CD8-positive, alpha-beta memory T cell (primary cell): ENCODE results near the gene PLCB2. TPM values are rescaled to one million over a fixed set of nuclear protein-coding genes. Genes with fewer than 3 reads are reported as not detected.

Experiments used
- CTCF ChIA-PET: fragments of 350-600 bp; sonication (Branson Sonifier 250); formaldehyde crosslinking; loops from one replicate; lab custom pipeline; 2021; ENCODE audit warnings: antibody characterized with exemption; lab: Charles Lee
- POLR2A ChIA-PET: fragments of 350-600 bp; sonication (Branson Sonifier 250); formaldehyde crosslinking; loops from one replicate; lab custom pipeline; 2021; ENCODE audit warnings: antibody characterized with exemption; lab: Charles Lee
- DNase-seq, 5 donors: peaks; one replicate each; pipeline versions ENCODE4 v3.0.0 to v3.0.0-alpha.2; 2020 to 2022; ENCODE audit warnings: mixed read lengths in 1 of 5
- H3K27ac ChIP-seq: one replicate; pipeline ENCODE4 v1.7.0; 2013; ENCODE audit warnings: low read depth, mild to moderate bottlenecking, low read length, moderate library complexity
- H3K27me3 ChIP-seq: 2 replicates; pipeline ENCODE4 v1.7.0; 2013; ENCODE audit warnings: low read length, mild to moderate bottlenecking; ENCODE audit not compliant: insufficient read depth, poor library complexity, severe bottlenecking
- H3K36me3 ChIP-seq: 2 replicates; pipeline ENCODE4 v1.7.0; 2013; ENCODE audit warnings: mild to moderate bottlenecking, low read length, moderate library complexity; ENCODE audit not compliant: insufficient read depth
- H3K4me1 ChIP-seq: 2 replicates; pipeline ENCODE4 v1.7.0; 2013; ENCODE audit warnings: mild to moderate bottlenecking, low read length, moderate library complexity; ENCODE audit not compliant: insufficient read depth
- H3K4me3 ChIP-seq: 2 replicates; pipeline ENCODE4 v1.7.0; 2013; ENCODE audit warnings: mild to moderate bottlenecking, low read length
- H3K9me3 ChIP-seq: 2 replicates; pipeline ENCODE4 v1.7.0; 2013; ENCODE audit warnings: mild to moderate bottlenecking, low read length
- H3K27ac Mint-ChIP-seq, 8 donors: one replicate each; pipeline ENCODE4 v1.8.0; 2020 to 2021; ENCODE audit warnings: mixed read lengths in 8 of 8, mild to moderate bottlenecking in 6 of 8, inconsistent platforms in 3 of 8, moderate library complexity in 3 of 8
- H3K27me3 Mint-ChIP-seq, 2 donors: one replicate each; pipeline ENCODE4 v1.8.0; 2020 to 2021; ENCODE audit warnings: mixed read lengths in 2 of 2, mild to moderate bottlenecking in 1 of 2, moderate library complexity in 1 of 2
- H3K36me3 Mint-ChIP-seq, 3 donors: one replicate each; pipeline ENCODE4 v1.8.0; 2020 to 2021; ENCODE audit warnings: mixed read lengths in 3 of 3, inconsistent platforms in 1 of 3, mild to moderate bottlenecking in 1 of 3
- H3K4me1 Mint-ChIP-seq, 3 donors: one replicate each; pipeline ENCODE4 v1.8.0; 2020 to 2021; ENCODE audit warnings: mixed read lengths in 3 of 3, inconsistent platforms in 1 of 3, mild to moderate bottlenecking in 1 of 3
- H3K4me3 Mint-ChIP-seq, 7 donors: one replicate each; pipeline ENCODE4 v1.8.0; 2020 to 2021; ENCODE audit warnings: mixed read lengths in 7 of 7, mild to moderate bottlenecking in 6 of 7, moderate library complexity in 4 of 7, inconsistent platforms in 2 of 7
- H3K9me3 Mint-ChIP-seq, 5 donors: one replicate each; pipeline ENCODE4 v1.8.0; 2020 to 2022; ENCODE audit warnings: mixed read lengths in 5 of 5, mild to moderate bottlenecking in 3 of 5, moderate library complexity in 2 of 5, inconsistent platforms in 1 of 5
- polyA plus RNA-seq: library from polyadenylated mRNA; unstranded; fragments of 300-500 nt; fragmentation: Illumina TruSeq; gene quantifications from one replicate; pipeline ENCODE4 v1.2.3, GENCODE V29; 2021
- total RNA-seq, 2 experiments: library from RNA; stranded (reverse); gene quantifications; one replicate each; pipeline ENCODE4 v1.2.3, GENCODE V29; 2021

PLCB2 gene
- total and polyA plus RNA-seq, 3 experiments from 2014 or later: 34.8 to 57.7 (median 57.3) TPM

GRCh38 chr15:40305281-40305680, 2.5 kb downstream of the PLCB2 start:
- ChIA-PET CTCF (interaction anchor here (1.3 to 3.8 kb wide), 5 partner anchors 17 to 88 kb away, joined by 3 to 25 read pairs (median 9); partner anchors contain the start of gene INAFM2), POLR2A (interaction anchor here (0.7 kb wide), 1 partner anchor 161 kb away, joined by 4 read pairs; no protein-coding TSS in a partner anchor)
- peak overlapping the region in 3 of 8 donors; percentile 46 to 92 (median 77) for H3K27ac Mint-ChIP-seq
- H3K27me3 Mint-ChIP-seq: no peaks in the 10 kb centered on the region
- Histone ChIP-seq H3K4me1 (peaks cover 37% of the 10 kb centered on the region), H3K4me3 (no peak overlapping the region), H3K27me3 (no peaks in the 10 kb centered on the region), H3K36me3 (peaks cover 7% of the 10 kb centered on the region), H3K9me3 (no peaks in the 10 kb centered on the region), H3K27ac (no peak overlapping the region)
- no peak for DNase-seq
- H3K4me3 Mint-ChIP-seq: peak overlapping the region; percentile 11 to 98 (median 86)
- peaks cover 8 to 47% (median 9%) of the 10 kb centered on the region in 3 donors for H3K36me3 Mint-ChIP-seq
- peaks cover 42 to 54% (median 52%) of the 10 kb centered on the region in 3 donors for H3K4me1 Mint-ChIP-seq
- peaks cover 0 to 2% (median 0%) of the 10 kb centered on the region in 5 donors for H3K9me3 Mint-ChIP-seq

GRCh38 chr15:40303576-40303975, 4.2 kb downstream of the PLCB2 start:
- ChIA-PET CTCF (interaction anchor here (1.3 to 3.8 kb wide), 4 partner anchors 16 to 34 kb away, joined by 3 to 25 read pairs (median 4); no protein-coding TSS in a partner anchor), POLR2A (no interaction called here)
- Mint-ChIP-seq H3K27ac (peak overlapping the region in 2 of 8 donors; percentile 11 to 87), H3K36me3 (peaks cover 17 to 62% (median 21%) of the 10 kb centered on the region in 3 donors), H3K4me3 (peak overlapping the region in 1 of 7 donors; percentile 60), H3K9me3 (peaks cover 0 to 4% (median 2%) of the 10 kb centered on the region in 5 donors), H3K27me3 (no peaks in the 10 kb centered on the region), H3K4me1 (peaks cover 30 to 38% (median 35%) of the 10 kb centered on the region in 3 donors)
- Histone ChIP-seq H3K27ac (no peak overlapping the region), H3K4me3 (no peak overlapping the region), H3K27me3 (no peaks in the 10 kb centered on the region), H3K4me1 (peaks cover 22% of the 10 kb centered on the region), H3K9me3 (no peaks in the 10 kb centered on the region), H3K36me3 (peaks cover 13% of the 10 kb centered on the region)
- DNase-seq: no peak

GRCh38 chr15:40302981-40303380, 4.8 kb downstream of the PLCB2 start:
- no peaks in the 10 kb centered on the region for H3K27me3 Mint-ChIP-seq
- Histone ChIP-seq H3K9me3 (no peaks in the 10 kb centered on the region), H3K4me1 (peaks cover 22% of the 10 kb centered on the region), H3K36me3 (peaks cover 13% of the 10 kb centered on the region), H3K4me3 (no peak overlapping the region), H3K27me3 (no peaks in the 10 kb centered on the region), H3K27ac (no peak overlapping the region)
- H3K27ac Mint-ChIP-seq: peak overlapping the region in 2 of 8 donors; percentile 38 to 46
- H3K4me3 Mint-ChIP-seq: peak overlapping the region in 1 of 7 donors; percentile 60
- CTCF ChIA-PET: interaction anchor here (1.3 to 3.8 kb wide), 4 partner anchors 16 to 35 kb away, joined by 3 to 25 read pairs (median 4); no protein-coding TSS in a partner anchor
- H3K36me3 Mint-ChIP-seq: peaks cover 17 to 64% (median 21%) of the 10 kb centered on the region in 3 donors
- POLR2A ChIA-PET: interaction anchor here (0.7 kb wide), 1 partner anchor 14 kb away, joined by 3 read pairs; no protein-coding TSS in a partner anchor
- peaks cover 0 to 4% (median 2%) of the 10 kb centered on the region in 5 donors for H3K9me3 Mint-ChIP-seq
- H3K4me1 Mint-ChIP-seq: peaks cover 29 to 35% (median 33%) of the 10 kb centered on the region in 3 donors
- no peak for DNase-seq

- Histone ChIP-seq H3K9me3 (no peaks in the 10 kb centered on the region), H3K4me1 (peaks cover 22% of the 10 kb centered on the region), H3K27ac (no peak overlapping the region), H3K27me3 (no peaks in the 10 kb centered on the region), H3K36me3 (peaks cover 13% of the 10 kb centered on the region), H3K4me3 (no peak overlapping the region)
- Mint-ChIP-seq H3K9me3 (peaks cover 0 to 4% (median 2%) of the 10 kb centered on the region in 5 donors), H3K36me3 (peaks cover 17 to 69% (median 21%) of the 10 kb centered on the region in 3 donors), H3K4me3 (no peak overlapping the region), H3K27me3 (no peaks in the 10 kb centered on the region), H3K27ac (no peak overlapping the region), H3K4me1 (peaks cover 29 to 35% (median 33%) of the 10 kb centered on the region in 3 donors)
- POLR2A ChIA-PET: interaction anchor here (0.7 to 1.0 kb wide), 2 partner anchors 8 to 13 kb away, joined by 3 read pairs; no protein-coding TSS in a partner anchor
- CTCF ChIA-PET: interaction anchor here (0.8 to 3.8 kb wide), 5 partner anchors 12 to 85 kb away, joined by 3 to 25 read pairs (median 3); no protein-coding TSS in a partner anchor
- DNase-seq: no peak
Measured at GRCh38 chr15:40302288-40302886, 5.3 kb downstream of the PLCB2 start.

- Histone ChIP-seq H3K27me3 (no peaks in the 10 kb centered on the region), H3K4me1 (peaks cover 22% of the 10 kb centered on the region), H3K9me3 (no peaks in the 10 kb centered on the region), H3K36me3 (peaks cover 13% of the 10 kb centered on the region), H3K4me3 (no peak overlapping the region), H3K27ac (peak overlapping the region; percentile 21)
- peaks cover 26 to 33% (median 29%) of the 10 kb centered on the region in 3 donors for H3K4me1 Mint-ChIP-seq
- ChIA-PET CTCF (interaction anchor here (0.8 to 1.6 kb wide), 6 partner anchors 8 to 84 kb away, joined by 3 to 4 read pairs (median 3); partner anchors contain the start of gene ANKRD63), POLR2A (interaction anchor here (1.0 kb wide), 1 partner anchor 9 kb away, joined by 3 read pairs; no protein-coding TSS in a partner anchor)
- peak overlapping the region in 1 of 8 donors; percentile 79 for H3K27ac Mint-ChIP-seq
- H3K36me3 Mint-ChIP-seq: peaks cover 20 to 77% (median 21%) of the 10 kb centered on the region in 3 donors
- H3K27me3 Mint-ChIP-seq: no peaks in the 10 kb centered on the region
- no peak overlapping the region for H3K4me3 Mint-ChIP-seq
- peaks cover 0 to 4% (median 2%) of the 10 kb centered on the region in 5 donors for H3K9me3 Mint-ChIP-seq
- no peak for DNase-seq
Measured at GRCh38 chr15:40301467-40302179, 6.1 kb downstream of the PLCB2 start.

- Histone ChIP-seq H3K36me3 (peaks cover 13% of the 10 kb centered on the region), H3K4me1 (peaks cover 13% of the 10 kb centered on the region), H3K27ac (no peak overlapping the region), H3K27me3 (no peaks in the 10 kb centered on the region), H3K4me3 (no peak overlapping the region), H3K9me3 (no peaks in the 10 kb centered on the region)
- peaks cover 18 to 25% (median 21%) of the 10 kb centered on the region in 3 donors for H3K4me1 Mint-ChIP-seq
- H3K4me3 Mint-ChIP-seq: no peak overlapping the region
- POLR2A ChIA-PET: no interaction called here
- peaks cover 21 to 83% (median 22%) of the 10 kb centered on the region in 3 donors for H3K36me3 Mint-ChIP-seq
- H3K27me3 Mint-ChIP-seq: no peaks in the 10 kb centered on the region
- CTCF ChIA-PET: interaction anchor here (0.8 to 1.4 kb wide), 2 partner anchors 9 to 17 kb away, joined by 4 read pairs; partner anchors contain the start of gene ANKRD63
- no peak for DNase-seq
- peak overlapping the region in 1 of 8 donors; percentile 33 for H3K27ac Mint-ChIP-seq
- H3K9me3 Mint-ChIP-seq: peaks cover 0 to 4% (median 2%) of the 10 kb centered on the region in 5 donors
Measured at GRCh38 chr15:40300771-40301170, 7.0 kb downstream of the PLCB2 start.

GRCh38 chr15:40300367-40300766, 7.4 kb downstream of the PLCB2 start:
- peaks cover 0 to 4% (median 2%) of the 10 kb centered on the region in 5 donors for H3K9me3 Mint-ChIP-seq
- peak overlapping the region in 1 of 8 donors; percentile 33 for H3K27ac Mint-ChIP-seq
- H3K27ac ChIP-seq: no peak overlapping the region
- DNase-seq: no peak
- H3K27me3 Mint-ChIP-seq: no peaks in the 10 kb centered on the region
- H3K4me3 Mint-ChIP-seq: no peak overlapping the region
- POLR2A ChIA-PET: no interaction called here
- H3K9me3 ChIP-seq: no peaks in the 10 kb centered on the region
- no peaks in the 10 kb centered on the region for H3K27me3 ChIP-seq
- CTCF ChIA-PET: interaction anchor here (0.8 to 1.4 kb wide), 2 partner anchors 9 to 17 kb away, joined by 4 read pairs; partner anchors contain the start of gene ANKRD63
- H3K4me1 ChIP-seq: peaks cover 9% of the 10 kb centered on the region
- no peak overlapping the region for H3K4me3 ChIP-seq
- H3K4me1 Mint-ChIP-seq: peaks cover 16 to 23% (median 17%) of the 10 kb centered on the region in 3 donors
- peaks cover 13% of the 10 kb centered on the region for H3K36me3 ChIP-seq
- peaks cover 21 to 87% (median 25%) of the 10 kb centered on the region in 3 donors for H3K36me3 Mint-ChIP-seq
